HG03095 (cell line): ENCODE results near the gene EPB41L3.

Experiments
- ATAC-seq: cut with Tn5 transposase; IDR thresholded peaks from one replicate; pipeline ENCODE4 v1.9.1; 2021; ENCODE audit warnings: moderate library complexity; ENCODE audit not compliant: unreplicated experiment

Gene EPB41L3

DNA sequence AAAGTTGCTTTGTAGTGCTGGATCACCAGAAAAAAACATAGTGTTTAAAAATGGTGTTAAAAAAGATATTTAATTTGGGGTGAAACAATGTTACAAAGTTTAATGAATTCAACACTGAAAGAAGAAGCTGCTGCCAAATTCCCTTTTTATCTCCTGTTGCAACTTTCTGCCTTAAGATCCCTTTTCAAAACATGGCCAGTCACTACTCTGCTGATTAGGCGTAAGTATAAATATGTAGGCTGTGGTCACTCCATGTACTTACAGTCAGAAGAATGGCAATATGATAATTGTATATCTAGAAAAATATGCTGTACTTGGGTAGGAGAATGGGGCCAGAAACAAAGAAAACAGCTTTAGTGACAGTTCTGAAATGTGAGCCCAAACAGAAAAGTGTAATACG lies 124.8 kb downstream of the EPB41L3 start:
- no peak for ATAC-seq

DNA sequence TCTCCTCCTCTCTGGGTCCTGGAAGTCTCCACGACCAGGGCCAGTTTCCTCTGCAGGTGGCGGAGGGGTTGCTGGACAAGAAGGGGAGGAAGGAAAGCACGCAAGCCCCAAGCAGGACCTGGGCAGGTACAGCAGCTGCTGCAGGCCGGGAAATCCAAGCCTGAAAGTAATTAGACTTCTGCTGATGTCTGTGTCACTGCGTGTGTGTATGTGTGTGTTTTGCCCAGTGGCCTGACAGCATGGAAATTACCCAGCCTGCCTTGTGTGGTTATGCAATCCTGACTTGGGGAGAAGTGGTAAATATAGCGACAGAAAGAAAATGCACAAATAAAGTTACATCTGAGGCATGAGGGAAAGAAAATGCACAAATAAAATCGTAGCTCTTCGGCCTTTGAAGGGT lies 126.5 kb downstream of the EPB41L3 start:
- ATAC-seq: no peak

DNA sequence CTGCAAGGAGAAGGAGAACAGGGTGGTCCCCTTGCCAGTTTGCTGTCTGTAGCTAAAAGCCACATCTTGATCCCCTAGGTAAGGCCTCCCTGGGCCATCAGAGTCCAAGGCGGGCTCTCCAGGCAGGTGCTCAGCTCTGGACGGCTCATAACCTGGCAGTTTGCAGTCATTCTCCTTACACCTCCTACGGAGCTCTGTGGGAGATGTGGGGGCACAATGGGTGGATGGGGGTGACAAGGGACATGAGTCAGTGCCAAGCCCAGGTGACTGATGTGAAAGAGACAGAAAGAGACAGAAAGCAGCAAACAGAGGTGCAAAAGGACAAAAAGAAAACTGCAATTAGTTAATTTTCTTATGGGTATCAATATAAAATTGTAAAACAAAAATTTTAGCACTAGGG lies 127.7 kb downstream of the EPB41L3 start:
- no peak for ATAC-seq

DNA sequence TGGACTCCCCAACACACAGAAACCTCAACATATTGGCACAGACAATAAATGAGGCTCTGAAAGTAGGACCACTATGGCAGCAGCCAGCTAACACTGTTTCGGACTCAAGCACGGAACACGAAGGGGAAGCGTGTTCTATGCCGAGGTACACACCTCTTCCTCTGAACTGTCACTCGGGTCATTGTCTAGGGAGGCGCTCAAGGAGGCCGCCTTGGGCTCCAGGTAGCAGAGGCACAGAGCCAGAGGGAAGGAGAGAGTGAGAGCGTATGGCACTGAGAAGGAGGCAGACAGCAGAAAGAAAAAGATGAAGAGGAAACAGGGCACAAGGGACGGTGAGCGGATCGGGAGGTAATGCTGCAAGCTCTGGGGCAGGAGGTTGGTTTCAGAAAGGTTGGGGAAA lies 128.1 kb downstream of the EPB41L3 start:
- no peak for ATAC-seq

DNA sequence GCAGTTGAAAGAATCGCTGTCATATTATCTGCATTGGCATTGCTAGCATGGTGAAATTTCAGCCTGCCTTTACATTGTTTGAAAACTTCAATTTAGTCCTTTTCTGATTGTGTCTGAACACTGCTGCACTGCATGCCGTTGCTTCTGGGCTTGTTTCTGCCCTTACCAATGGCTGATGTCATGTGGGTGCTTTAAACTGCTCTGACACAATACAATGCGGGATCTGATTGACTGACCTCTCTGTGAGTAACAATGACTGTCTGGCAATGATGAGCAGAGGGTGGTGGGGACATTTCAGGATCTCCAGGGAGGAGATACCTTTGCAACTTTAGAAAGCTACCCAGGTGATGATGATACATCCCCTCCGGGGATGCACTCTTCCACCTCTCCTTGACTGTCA lies 128.8 kb downstream of the EPB41L3 start:
- no peak for ATAC-seq

DNA sequence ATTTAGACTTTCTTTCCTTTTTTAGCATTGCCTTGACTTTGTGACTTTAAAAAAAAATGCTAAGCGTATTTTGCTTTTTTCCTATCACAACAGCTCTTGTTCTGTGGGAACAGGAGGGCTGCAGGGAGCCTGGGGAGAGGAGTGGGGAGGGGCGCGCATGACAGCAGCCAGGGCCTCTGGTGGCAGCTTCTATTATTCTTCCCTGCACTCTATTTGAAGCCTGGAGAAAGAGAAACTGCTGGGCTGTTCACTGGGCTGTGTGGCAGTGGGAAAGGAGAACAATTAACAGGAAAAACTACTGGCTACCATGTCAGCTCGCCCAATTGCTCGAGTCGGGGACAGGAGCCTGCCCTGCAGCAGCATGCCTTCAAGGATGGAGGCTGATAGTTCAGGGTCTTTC lies 129.3 kb downstream of the EPB41L3 start:
- no peak for ATAC-seq

DNA sequence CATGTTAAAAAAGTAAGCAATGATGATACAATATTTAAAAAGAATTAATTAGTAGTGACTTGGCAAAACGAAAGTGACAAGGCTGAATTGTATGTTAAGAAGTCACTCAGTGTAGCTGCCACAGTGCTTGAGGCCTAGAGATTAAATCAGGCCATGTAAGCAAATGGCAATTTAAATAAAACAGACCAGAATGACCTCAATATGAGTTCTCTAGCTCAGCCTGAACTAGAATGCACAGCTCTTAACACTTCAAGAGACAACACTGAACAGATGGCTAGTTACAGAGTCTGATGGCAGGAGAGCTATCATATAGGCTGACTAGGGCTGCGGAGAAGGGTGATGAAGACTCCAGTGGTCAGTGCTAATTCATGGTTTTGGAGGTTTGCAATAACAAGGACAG lies 130.3 kb downstream of the EPB41L3 start:
- no peak for ATAC-seq

DNA sequence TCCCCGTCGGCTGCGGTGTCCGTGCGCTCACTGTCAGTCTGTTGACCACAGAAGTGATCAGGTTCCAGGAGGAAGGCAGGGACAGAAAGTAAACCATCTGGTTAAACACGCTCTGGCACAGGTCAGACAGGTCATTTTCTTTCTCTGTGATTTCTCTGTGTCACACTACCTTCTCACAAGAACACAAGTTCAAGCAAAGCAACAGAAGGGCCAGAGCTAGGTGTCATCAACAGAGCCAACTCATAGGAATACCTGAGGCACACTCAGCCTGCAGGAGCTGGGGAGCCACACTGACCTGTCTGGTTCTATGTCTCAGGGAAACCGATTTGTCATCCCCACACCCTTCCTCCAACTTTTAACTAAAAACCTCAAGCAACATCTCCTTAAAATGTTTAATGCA lies 133.2 kb downstream of the EPB41L3 start:
- no peak for ATAC-seq

DNA sequence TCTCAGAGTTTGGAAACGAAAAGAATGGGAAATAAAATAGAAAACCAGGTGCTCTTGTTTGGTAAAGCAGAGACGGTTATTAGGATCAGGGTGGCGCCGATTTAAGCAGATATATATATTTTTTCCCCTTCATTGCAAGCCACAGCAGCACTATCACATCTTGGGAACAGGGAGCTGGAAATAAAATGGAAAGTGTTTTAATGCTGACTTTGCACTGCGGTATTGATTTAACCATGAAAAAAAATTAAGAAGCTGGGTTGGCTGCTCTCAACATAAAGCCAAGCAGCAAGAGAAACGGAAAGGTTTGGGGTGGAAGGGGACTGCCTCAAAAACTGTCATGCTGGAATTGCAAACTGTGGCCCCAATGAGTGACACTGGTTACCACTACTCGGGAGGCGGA lies 145.5 kb downstream of the EPB41L3 start:
- ATAC-seq: no peak

DNA sequence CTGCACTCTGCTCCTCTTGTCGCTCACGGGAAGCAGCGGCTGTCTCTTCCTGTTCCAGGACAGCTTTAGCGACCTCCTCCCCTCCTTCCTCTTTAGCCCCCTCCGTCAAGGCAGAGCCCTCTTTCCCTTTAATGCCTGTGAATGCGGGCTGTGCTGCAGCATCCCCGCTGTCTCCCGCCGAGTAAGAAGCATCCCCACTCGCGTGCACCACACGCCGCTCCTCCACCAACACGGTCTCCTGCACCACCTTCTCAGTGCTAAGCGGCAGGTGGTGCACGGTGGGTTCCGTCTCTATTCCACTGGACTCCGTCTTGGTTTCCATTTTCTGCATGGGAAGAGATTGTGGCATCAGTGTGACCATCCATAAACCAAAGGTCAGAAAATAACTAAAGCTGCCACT lies 146.7 kb downstream of the EPB41L3 start:
- ATAC-seq: no peak

DNA sequence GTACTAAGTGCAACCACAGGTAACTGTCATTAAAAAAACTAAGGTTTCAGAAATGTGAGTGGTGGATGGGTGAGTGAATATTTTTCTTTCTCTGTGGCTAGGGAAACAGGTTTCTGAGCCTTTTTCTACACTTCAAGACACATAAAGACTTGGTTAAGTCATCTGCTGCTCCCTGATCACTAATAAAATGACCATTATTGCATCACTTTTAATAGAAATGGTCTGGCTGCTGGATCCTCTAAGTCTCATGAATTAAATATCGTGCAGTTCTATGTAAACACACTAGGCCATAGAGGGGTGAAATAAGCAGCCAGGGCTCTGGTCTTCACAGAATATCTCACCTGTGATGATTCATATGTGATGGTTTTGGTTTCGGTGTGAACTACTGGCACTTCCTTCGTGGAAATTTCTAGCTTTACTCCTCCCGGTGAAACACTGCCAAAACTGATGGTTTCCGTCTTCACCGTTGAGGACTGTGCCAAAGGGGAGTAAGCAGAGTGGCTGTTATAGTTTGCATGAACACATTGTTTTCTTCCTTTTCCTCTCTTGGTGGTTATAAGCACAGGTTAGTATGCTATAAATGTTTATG lies 147.8 kb downstream of the EPB41L3 start:
- no peak for ATAC-seq

DNA sequence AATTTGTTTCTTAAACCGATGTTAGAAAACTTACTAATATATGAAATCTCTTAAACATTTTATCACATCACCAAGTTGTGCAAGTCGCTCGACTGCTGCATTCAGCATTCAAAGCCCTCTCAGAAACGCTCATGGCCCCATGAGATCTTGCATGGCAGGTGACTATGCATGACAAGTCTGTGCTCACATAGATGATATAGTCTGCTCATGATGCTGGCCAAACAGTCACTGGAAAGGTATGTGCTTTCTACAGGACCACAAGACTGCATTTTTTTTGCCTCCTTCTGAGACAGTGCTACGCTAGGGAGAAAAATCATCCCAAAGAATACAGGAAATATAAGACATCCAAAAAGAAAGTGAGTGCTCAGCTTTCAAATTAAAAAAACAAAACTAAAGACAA lies 150.0 kb downstream of the EPB41L3 start:
- no peak for ATAC-seq

DNA sequence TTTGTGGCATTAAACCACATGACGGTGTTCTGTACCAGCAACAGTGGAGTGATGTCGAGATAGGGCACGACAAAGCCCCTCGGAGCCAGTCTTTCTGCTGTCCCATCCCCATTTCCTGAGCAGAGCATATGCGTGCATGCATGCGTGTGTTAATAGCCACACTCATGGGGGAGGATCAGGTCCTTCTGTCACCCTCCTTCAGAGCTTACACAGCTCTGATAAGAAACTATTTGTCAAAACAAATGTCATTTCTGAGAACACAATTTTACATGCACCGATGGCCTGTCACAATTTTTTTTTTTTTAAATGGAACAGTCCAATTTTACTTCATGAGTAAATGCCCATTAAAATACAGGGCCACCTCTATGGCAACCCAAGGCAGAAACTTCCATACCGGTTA lies 152.4 kb downstream of the EPB41L3 start:
- ATAC-seq: no peak

DNA sequence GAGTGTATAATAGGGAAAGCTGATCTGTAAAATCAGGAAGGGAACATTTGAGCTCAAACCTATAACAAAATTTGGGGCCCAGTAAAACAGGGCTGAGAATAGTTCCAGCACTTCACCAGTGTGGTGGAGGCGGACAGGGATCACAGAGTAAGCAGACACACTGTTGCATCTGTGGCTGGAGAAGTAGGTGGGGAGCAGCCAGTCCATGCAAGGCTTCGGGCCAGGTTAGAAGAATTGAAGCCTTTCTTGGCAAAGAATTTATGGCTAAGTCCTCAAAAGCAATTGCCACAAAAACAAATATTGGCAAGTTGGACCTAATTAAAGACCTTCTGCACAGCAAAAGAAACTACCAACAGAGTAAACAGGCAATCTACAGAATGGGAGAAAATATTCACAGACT lies 154.4 kb downstream of the EPB41L3 start:
- ATAC-seq: no peak

DNA sequence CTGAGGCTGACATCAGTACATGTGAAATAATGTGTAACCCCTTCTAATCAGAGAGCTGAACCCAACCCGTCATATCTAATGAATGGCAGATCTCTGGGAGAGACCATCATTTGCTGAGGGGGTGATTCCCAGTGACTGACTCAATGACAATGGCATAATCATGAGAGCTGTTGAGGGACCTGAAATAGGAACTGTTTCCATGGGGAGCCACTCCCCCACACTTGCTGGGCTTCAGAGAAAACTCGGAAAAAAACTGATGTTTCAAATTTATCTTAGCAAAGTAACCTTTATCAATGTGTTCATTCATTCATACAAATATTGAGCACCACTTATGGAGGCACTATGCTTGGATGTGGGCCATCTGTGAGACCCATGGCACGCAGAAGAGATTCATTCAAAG lies 154.9 kb downstream of the EPB41L3 start:
- no peak for ATAC-seq

DNA sequence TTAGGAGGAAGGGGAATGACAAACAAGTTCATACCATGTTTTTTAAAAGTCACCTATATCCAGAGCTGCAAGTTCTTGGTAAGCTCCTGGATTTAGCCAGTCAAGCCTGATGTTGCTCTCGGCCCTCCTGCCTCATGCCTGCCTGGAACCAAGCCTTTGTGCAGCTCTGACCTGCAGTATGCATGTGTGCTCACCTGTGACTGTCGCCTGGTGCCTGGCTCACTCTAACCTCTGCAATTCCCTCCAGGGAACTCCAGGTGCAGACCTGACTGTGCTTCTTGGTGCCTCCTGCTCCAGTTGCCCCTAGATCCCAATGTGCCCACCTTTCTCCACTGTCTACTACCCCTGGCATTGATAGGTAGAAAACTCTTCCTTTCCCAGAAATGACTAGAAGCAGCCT lies 163.2 kb downstream of the EPB41L3 start:
- ATAC-seq: no peak

DNA sequence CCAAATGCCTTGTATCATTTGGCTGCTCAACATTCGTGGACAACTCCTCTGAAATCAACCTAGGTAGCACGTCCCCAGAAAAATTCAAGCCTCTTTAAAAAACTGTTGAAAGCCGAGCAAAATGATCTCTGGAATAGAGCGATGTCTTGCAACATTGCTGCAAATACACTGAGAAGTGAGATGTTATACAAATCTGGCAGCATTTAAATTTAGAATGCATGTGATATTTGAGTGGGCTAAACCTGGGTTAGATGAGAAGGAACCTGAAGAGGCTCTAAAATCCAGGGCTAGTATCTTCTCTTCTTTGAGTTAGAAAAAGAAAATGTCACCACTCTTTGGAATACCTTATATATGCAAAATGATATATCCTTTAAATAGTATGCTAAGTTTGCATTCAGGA lies 166.8 kb downstream of the EPB41L3 start:
- ATAC-seq: no peak

DNA sequence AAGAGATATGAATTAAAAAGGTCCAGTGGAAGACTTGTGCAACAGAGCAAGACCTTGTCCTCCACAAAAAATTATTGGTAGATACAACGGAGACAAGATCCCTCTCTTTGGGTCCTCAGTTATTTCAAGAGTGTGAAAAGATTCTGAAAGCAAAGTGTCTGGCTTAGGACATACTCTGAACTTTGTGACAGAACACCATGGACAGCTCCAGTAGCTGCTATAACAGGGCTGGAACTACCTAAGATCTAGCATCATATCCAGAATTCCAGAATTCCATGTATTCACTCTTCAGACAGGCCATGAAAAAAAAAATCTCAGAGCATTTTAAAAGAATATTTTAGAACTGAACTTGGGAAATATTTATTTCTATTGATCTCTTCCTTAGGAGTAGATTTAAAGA lies 173.5 kb downstream of the EPB41L3 start:
- no peak for ATAC-seq

DNA sequence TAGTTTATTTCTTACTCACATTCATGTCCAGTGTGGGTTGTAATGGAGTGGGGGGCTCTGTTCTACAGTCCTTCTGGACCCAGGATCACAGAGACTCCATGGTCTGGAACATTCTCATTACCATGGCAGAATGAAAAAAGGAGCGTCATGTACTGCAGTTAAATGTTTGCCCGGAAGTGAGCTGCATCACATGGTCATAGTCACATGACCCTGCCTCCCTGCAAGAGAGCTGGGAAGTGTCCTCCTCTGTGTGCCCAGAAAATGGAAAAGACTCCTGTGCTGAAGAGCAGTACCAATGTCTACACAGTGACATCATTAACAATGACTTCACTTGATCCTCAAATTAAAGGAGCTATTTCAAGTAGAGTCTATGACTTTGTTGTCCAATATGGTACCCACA lies 174.3 kb downstream of the EPB41L3 start:
- no peak for ATAC-seq

DNA sequence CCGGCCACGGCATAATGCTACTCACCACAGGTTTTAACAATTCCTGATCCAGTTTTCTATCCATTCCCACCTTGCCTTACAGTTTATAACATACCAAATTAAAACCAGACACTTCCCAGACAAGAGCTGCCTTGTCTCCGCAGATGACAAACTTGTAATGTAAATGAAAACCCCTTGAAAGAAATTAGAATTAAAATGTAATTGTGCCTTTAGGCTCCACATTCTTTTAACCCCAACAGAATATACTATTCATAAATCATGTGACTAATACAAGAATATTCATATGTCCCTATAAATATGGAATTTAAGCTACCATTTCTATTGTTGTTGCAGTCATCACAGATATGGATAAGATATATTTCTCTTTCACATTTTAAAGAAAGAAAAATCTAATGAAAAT lies 178.4 kb downstream of the EPB41L3 start:
- ATAC-seq: no peak

DNA sequence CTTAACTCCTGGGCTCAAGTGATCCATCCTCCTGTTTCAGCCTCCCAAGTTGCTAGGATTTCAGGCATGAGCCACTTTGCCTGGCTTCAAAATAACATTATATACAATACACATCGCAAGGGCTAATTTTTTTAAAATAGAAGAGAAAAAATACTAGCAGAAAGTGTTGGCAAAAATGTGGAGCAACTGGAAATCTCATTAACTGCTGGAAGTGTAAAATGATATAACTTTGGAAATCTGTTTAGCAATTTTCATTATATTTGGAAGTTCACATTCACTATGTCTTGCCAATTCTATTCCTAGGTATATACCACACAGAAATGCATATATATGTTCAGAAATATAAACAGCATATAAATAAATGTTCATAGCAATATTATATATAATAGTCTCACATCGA lies 193.2 kb downstream of the EPB41L3 start:
- ATAC-seq: no peak
